Measurements from ENCODE around the gene KCNQ5. TPM values are rescaled to one million over a fixed set of nuclear protein-coding genes. Genes with fewer than 3 reads are reported as not detected.

The KCNQ5 gene
- total RNA-seq, 4 donors from 2014 or later: 0.96 to 3.4 (median 1.5) TPM

DNA sequence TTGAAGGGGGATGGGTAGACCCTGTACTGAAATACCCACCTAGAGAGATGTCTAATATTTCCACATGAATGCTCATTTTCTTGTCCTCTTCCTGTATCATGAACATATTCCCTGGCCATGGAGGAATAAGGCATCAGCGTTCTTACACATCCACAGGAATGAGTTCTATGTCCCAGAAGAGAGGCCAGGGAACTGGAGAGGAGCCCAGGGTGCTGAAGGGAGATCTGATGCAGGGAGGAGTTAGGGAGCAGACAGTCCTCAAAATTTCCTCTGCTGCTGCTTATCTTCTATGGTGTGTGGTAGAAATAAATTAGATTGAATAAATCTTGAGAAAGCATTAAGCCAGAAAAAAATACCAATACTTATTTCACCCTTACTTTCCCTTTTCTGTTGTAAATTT, 295.0 kb downstream of the KCNQ5 start:
- H3K4me1 ChIP-seq: no peaks in the 10 kb centered on the region
- TF ChIP-seq POLR2AphosphoS5 (IDR thresholded peaks at IDR 0.05) (no peak), EP300 (IDR thresholded peaks at IDR 0.05) (no peak)
- TF ChIP-seq, protein P1, sequence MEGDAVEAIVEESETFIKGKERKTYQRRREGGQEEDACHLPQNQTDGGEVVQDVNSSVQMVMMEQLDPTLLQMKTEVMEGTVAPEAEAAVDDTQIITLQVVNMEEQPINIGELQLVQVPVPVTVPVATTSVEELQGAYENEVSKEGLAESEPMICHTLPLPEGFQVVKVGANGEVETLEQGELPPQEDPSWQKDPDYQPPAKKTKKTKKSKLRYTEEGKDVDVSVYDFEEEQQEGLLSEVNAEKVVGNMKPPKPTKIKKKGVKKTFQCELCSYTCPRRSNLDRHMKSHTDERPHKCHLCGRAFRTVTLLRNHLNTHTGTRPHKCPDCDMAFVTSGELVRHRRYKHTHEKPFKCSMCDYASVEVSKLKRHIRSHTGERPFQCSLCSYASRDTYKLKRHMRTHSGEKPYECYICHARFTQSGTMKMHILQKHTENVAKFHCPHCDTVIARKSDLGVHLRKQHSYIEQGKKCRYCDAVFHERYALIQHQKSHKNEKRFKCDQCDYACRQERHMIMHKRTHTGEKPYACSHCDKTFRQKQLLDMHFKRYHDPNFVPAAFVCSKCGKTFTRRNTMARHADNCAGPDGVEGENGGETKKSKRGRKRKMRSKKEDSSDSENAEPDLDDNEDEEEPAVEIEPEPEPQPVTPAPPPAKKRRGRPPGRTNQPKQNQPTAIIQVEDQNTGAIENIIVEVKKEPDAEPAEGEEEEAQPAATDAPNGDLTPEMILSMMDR (IDR thresholded peaks at IDR 0.05): no peak
- no peak for ATAC-seq
- H3K4me3 ChIP-seq: no peak overlapping the region
- H3K36me3 ChIP-seq: no peaks in the 10 kb centered on the region
- 88 to 100% methylated on average over 1 of the region's 1 CpG for WGBS, 2 donors (ENCODE audit: low coverage in 1 of 2)
- H3K27ac ChIP-seq: no peak overlapping the region
- H3K27me3 ChIP-seq: no peaks in the 10 kb centered on the region
- no peaks in the 10 kb centered on the region for H3K9me3 ChIP-seq

DNA sequence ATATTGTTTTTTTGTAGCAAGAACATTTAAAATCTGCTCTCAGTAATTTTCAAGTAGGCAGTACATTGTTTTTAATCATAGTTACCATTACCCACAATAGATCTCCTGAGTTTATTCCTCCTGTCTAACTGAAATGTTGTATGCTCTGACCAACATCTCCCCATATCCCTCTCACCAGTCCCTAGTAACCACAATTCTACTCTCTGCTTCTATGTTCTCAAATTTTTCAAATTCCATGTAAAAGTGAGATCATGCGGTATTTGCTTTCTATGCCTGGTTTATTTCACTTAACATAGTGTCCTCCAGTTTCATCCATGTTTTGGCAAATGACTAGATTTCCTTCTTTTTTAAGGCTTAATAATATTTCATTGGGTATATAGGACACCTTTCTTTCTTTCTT, 300.5 kb downstream of the KCNQ5 start:
- Histone ChIP-seq H3K36me3 (no peaks in the 10 kb centered on the region), H3K4me1 (no peaks in the 10 kb centered on the region), H3K9me3 (no peaks in the 10 kb centered on the region), H3K27ac (no peak overlapping the region), H3K27me3 (no peaks in the 10 kb centered on the region), H3K4me3 (no peak overlapping the region)
- WGBS, 2 donors (ENCODE audit: low coverage in 1 of 2): 100% methylated on average over 1 of the region's 1 CpG
- ATAC-seq: no peak
- TF ChIP-seq POLR2A (IDR thresholded peaks at IDR 0.05): no peak
- no peak for TF ChIP-seq EP300 (IDR thresholded peaks at IDR 0.05)
- TF ChIP-seq, protein P1 (IDR thresholded peaks at IDR 0.05): no peak
- no peak for TF ChIP-seq POLR2AphosphoS5 (IDR thresholded peaks at IDR 0.05)

DNA sequence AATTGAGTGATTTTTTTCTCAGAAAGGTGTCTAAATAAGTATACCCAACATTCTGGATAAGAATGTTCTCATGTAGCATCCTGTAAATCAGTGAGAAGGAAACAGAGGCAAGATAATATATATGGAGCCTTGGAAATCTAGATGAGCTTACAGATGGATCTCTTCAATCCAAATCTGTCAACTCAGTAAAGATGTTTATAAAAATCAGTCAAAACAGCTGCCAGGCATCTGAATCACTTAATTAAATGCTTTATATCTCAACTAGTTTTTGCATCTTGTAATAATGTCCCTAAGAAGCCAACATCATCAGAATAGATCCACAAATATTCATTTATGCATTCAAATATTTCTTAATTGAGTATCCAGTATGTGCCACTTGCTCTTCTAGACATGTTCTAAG, 303.3 kb downstream of the KCNQ5 start:
- Histone ChIP-seq H3K9me3 (no peaks in the 10 kb centered on the region), H3K36me3 (no peaks in the 10 kb centered on the region), H3K4me3 (no peak overlapping the region), H3K27me3 (no peaks in the 10 kb centered on the region), H3K27ac (no peak overlapping the region), H3K4me1 (no peaks in the 10 kb centered on the region)
- TF ChIP-seq POLR2A (IDR thresholded peaks at IDR 0.05) (no peak), POLR2AphosphoS5 (IDR thresholded peaks at IDR 0.05) (no peak), EP300 (IDR thresholded peaks at IDR 0.05) (no peak)
- TF ChIP-seq, protein P1 (IDR thresholded peaks at IDR 0.05): no peak
- no peak for ATAC-seq

DNA sequence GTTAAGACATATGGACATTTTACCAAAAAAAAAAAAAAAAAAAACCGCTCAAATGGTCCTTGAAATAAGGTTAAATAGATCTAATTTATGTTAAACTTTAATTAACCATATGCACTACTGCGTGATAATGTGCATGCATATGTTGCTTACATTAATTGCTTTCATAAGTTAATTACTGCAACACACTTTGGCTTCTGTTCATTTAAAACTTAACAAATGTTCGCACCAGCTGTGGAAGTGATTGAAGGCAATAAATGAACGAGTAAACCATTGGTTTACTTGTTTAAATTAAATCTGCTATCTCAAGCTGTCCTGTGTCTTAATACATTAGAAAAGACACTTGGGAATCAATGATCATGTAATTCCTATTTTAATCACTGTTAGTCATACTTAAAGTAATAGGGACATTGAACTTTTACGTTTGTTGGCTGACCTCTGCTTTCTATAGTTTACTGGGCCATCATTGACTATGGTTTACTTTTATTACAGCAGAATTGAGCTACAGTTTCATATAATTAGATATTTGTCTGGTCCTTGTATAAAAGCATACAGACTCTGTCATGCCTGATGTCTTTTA, 308.8 kb downstream of the KCNQ5 start:
- H3K9me3 ChIP-seq: no peaks in the 10 kb centered on the region
- 81 to 83% methylated on average over 5 of the region's 5 CpGs for WGBS, 2 donors (ENCODE audit: low coverage in 1 of 2)
- H3K4me1 ChIP-seq: no peaks in the 10 kb centered on the region
- no peaks in the 10 kb centered on the region for H3K27me3 ChIP-seq
- no peak overlapping the region for H3K4me3 ChIP-seq
- H3K27ac ChIP-seq: no peak overlapping the region
- TF ChIP-seq POLR2AphosphoS5 (IDR thresholded peaks at IDR 0.05): no peak
- no peak for TF ChIP-seq EP300 (IDR thresholded peaks at IDR 0.05)
- TF ChIP-seq POLR2A (IDR thresholded peaks at IDR 0.05): no peak
- TF ChIP-seq, protein P1 (IDR thresholded peaks at IDR 0.05): no peak
- H3K36me3 ChIP-seq: no peaks in the 10 kb centered on the region
- ATAC-seq: no peak

DNA sequence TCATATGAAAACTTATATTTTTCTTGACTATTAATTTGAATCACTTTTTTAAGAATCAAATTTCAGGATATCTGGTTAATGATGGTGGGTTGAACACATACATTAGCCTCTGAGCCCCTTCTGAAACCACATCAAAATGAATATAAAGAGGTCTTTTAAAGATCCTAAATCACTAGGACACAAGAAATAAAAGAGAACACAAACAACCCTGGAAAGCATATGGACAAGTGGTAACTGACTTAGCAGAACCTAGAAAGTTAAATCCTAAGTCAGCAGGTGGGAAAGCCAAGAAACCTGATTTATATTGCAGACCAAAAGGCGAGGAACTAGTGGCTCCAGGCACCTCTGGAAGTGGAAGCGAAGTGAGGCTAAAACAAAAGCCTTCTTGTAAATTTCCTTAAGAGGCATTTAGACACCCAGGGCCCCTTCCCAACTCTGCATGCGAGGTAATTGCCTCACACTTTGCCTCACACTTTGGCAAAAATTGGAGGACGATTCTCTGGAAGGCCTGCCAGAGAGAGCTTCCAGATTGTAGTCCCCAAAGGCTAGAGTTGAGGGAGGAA, 309.5 kb downstream of the KCNQ5 start:
- H3K9me3 ChIP-seq: no peaks in the 10 kb centered on the region
- WGBS, 2 donors (ENCODE audit: low coverage in 1 of 2): 60 to 85% methylated on average over 2 to 4 of the region's 4 CpGs
- ATAC-seq: no peak
- no peak overlapping the region for H3K27ac ChIP-seq
- no peaks in the 10 kb centered on the region for H3K36me3 ChIP-seq
- H3K27me3 ChIP-seq: no peaks in the 10 kb centered on the region
- H3K4me1 ChIP-seq: no peaks in the 10 kb centered on the region
- H3K4me3 ChIP-seq: no peak overlapping the region
- TF ChIP-seq POLR2A (IDR thresholded peaks at IDR 0.05) (no peak), EP300 (IDR thresholded peaks at IDR 0.05) (no peak), POLR2AphosphoS5 (IDR thresholded peaks at IDR 0.05) (no peak)
- TF ChIP-seq, protein P1 (IDR thresholded peaks at IDR 0.05): no peak
